Astrocyte (in vitro differentiated cells and primary cell): Measurements from ENCODE around the gene XYLT1. TPM values are rescaled to one million over a fixed set of nuclear protein-coding genes. Genes with fewer than 3 reads are reported as not detected.

Source experiments
- DNase-seq: peaks from one replicate; pipeline ENCODE4 v3.0.0-alpha.2; 2010; ENCODE audit warnings: low read depth
- FAIRE-seq: peaks from 2 replicates; lab custom pipeline; 2011; peaks lifted over from hg19 to GRCh38; lab: Jason Lieb, UNC
- H2AFZ ChIP-seq: 2 replicates; pipeline ENCODE4 v1.6.0; 2012; ENCODE audit warnings: low read depth, low read length, inconsistent platforms
- H3K27ac ChIP-seq: 2 replicates; pipeline ENCODE4 v1.5.1; 2011; ENCODE audit warnings: low read depth, low read length, inconsistent platforms
- H3K27me3 ChIP-seq: 2 replicates; pipeline ENCODE4 v1.6.0; 2011; ENCODE audit warnings: low read length, inconsistent platforms; ENCODE audit not compliant: insufficient read depth
- H3K36me3 ChIP-seq: 2 replicates; pipeline ENCODE4 v1.5.1; 2011; ENCODE audit warnings: low read length, inconsistent platforms; ENCODE audit not compliant: insufficient read depth
- H3K4me1 ChIP-seq: 2 replicates; pipeline ENCODE4 v1.5.1; 2011; ENCODE audit warnings: low read length, inconsistent platforms; ENCODE audit not compliant: insufficient read depth
- H3K4me2 ChIP-seq: 2 replicates; pipeline ENCODE4 v1.6.0; 2012; ENCODE audit warnings: low read length, inconsistent platforms
- H3K4me3 ChIP-seq: 2 replicates; pipeline ENCODE4 v1.5.1; 2011; ENCODE audit warnings: low read depth, mild to moderate bottlenecking, low read length, inconsistent platforms; ENCODE audit not compliant: insufficient read depth
- H3K79me2 ChIP-seq: 2 replicates; pipeline ENCODE4 v1.6.0; 2012; ENCODE audit warnings: mild to moderate bottlenecking, low read length, inconsistent platforms; ENCODE audit not compliant: insufficient read depth
- H3K9ac ChIP-seq: 2 replicates; pipeline ENCODE4 v1.6.0; 2012; ENCODE audit warnings: mild to moderate bottlenecking, low read length, inconsistent platforms
- H3K9me3 ChIP-seq: 2 replicates; pipeline ENCODE4 v1.5.1; 2012; ENCODE audit warnings: low read depth, mild to moderate bottlenecking, low read length, inconsistent platforms; ENCODE audit not compliant: insufficient read depth
- H4K20me1 ChIP-seq: 2 replicates; pipeline ENCODE4 v1.6.0; 2012; ENCODE audit warnings: low read length, inconsistent platforms; ENCODE audit not compliant: insufficient read depth
- H3K27ac Mint-ChIP-seq: one replicate; pipeline ENCODE4 v1.8.0; 2021; ENCODE audit warnings: mild to moderate bottlenecking, mixed read lengths; ENCODE audit not compliant: unreplicated experiment
- H3K27me3 Mint-ChIP-seq: one replicate; pipeline ENCODE4 v1.8.0; 2021; ENCODE audit warnings: low read depth, mixed read lengths; ENCODE audit not compliant: unreplicated experiment
- H3K36me3 Mint-ChIP-seq: one replicate; pipeline ENCODE4 v1.8.0; 2021; ENCODE audit warnings: low read depth, mixed read lengths; ENCODE audit not compliant: unreplicated experiment
- H3K4me1 Mint-ChIP-seq: one replicate; pipeline ENCODE4 v1.8.0; 2021; ENCODE audit warnings: low read depth, mixed read lengths; ENCODE audit not compliant: unreplicated experiment
- H3K4me3 Mint-ChIP-seq: one replicate; pipeline ENCODE4 v1.8.0; 2021; ENCODE audit warnings: mild to moderate bottlenecking, moderate library complexity, mixed read lengths; ENCODE audit not compliant: unreplicated experiment
- H3K9me3 Mint-ChIP-seq: one replicate; pipeline ENCODE4 v1.8.0; 2021; ENCODE audit warnings: mild to moderate bottlenecking, mixed read lengths; ENCODE audit not compliant: unreplicated experiment
- CTCF ChIP-seq: IDR thresholded peaks from 2 replicates; pipeline ENCODE4 v1.5.1; 2011; ENCODE audit warnings: low read depth, mild to moderate bottlenecking, inconsistent platforms, low read length, moderate library complexity; ENCODE audit not compliant: insufficient read depth
- EZH2 ChIP-seq: IDR thresholded peaks from 2 replicates; pipeline ENCODE4 v1.6.1; 2012; ENCODE audit warnings: mild to moderate bottlenecking, low read length, inconsistent platforms; ENCODE audit not compliant: insufficient read depth
- total RNA-seq: library from RNA; stranded (reverse); gene quantifications from 2 replicates; pipeline ENCODE4 v1.2.1, GENCODE V29; 2021

Gene XYLT1
- total RNA-seq, 1 donor from 2014 or later = 22.9 TPM

DNA sequence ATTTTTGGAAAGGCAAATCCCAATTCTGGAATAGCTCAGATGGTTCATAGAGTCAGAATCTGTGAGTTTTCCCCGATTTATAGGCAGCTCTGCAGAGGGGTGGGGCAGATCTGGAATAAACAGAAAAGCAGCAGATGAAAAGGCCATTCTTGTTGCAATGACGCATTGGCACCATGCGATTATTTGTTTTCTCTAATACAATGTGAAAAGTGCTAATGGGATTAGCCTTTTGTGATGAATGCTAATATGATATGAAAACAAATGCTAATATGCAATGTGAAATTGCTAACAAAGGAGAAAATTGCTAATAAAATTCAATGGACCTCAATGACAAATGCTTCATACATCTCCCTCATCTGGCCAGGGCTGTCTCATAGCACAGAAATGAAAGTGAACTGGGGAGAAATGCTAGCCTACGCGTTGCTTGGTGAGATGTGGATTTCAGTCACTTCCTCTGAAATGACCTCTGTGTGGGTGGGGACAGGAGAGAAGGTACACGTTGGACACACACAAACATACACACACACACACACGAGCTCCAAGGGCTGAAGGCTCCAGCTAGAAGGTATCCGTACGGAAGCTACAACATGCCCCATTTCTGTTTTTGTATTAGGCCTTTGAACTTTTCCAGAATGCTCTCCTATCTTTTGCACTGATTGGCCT lies 394.5 kb downstream of the XYLT1 start:
- no peak overlapping the region for H3K9ac ChIP-seq
- no peaks in the 10 kb centered on the region for H3K9me3 ChIP-seq
- H3K4me3 ChIP-seq = no peak overlapping the region
- Mint-ChIP-seq H3K27me3 (no peaks in the 10 kb centered on the region), H3K4me3 (no peak overlapping the region), H3K9me3 (peaks cover 3% of the 10 kb centered on the region), H3K36me3 (no peaks in the 10 kb centered on the region), H3K27ac (no peak overlapping the region), H3K4me1 (no peaks in the 10 kb centered on the region)
- H3K27ac ChIP-seq = no peak overlapping the region
- TF ChIP-seq CTCF (no peak), EZH2 (no peak)
- H3K4me2 ChIP-seq = no peak overlapping the region
- H3K27me3 ChIP-seq = no peaks in the 10 kb centered on the region
- H4K20me1 ChIP-seq = no peaks in the 10 kb centered on the region
- H3K36me3 ChIP-seq = no peaks in the 10 kb centered on the region
- no peak for FAIRE-seq
- no peaks in the 10 kb centered on the region for H3K79me2 ChIP-seq
- H2AFZ ChIP-seq = no peak overlapping the region
- H3K4me1 ChIP-seq = no peaks in the 10 kb centered on the region
- DNase-seq = no peak

- Histone ChIP-seq H3K79me2 (no peaks in the 10 kb centered on the region), H2AFZ (no peak overlapping the region), H3K4me2 (no peak overlapping the region), H3K27ac (no peak overlapping the region), H3K36me3 (no peaks in the 10 kb centered on the region), H3K9me3 (no peaks in the 10 kb centered on the region), H3K4me3 (no peak overlapping the region), H4K20me1 (no peaks in the 10 kb centered on the region), H3K27me3 (no peaks in the 10 kb centered on the region), H3K9ac (no peak overlapping the region), H3K4me1 (no peaks in the 10 kb centered on the region)
- FAIRE-seq (no peak), DNase-seq (peak; percentile 33)
- TF ChIP-seq CTCF (no peak), EZH2 (no peak)
- no peaks in the 10 kb centered on the region for H3K9me3 Mint-ChIP-seq
- no peaks in the 10 kb centered on the region for H3K36me3 Mint-ChIP-seq
- no peak overlapping the region for H3K27ac Mint-ChIP-seq
- peaks cover 12% of the 10 kb centered on the region for H3K27me3 Mint-ChIP-seq
- no peaks in the 10 kb centered on the region for H3K4me1 Mint-ChIP-seq
- H3K4me3 Mint-ChIP-seq = no peak overlapping the region
These were observed 398.7 kb downstream of the XYLT1 start for GRCh38 chr16:17072104-17072503.

GRCh38 chr16:17070882-17071592 lies 399.7 kb downstream of the XYLT1 start:
- H3K27me3 ChIP-seq = no peaks in the 10 kb centered on the region
- H3K27ac ChIP-seq = no peak overlapping the region
- no peak overlapping the region for H3K4me3 Mint-ChIP-seq
- no peaks in the 10 kb centered on the region for H3K4me1 ChIP-seq
- no peak overlapping the region for H2AFZ ChIP-seq
- H3K36me3 ChIP-seq = no peaks in the 10 kb centered on the region
- H3K27ac Mint-ChIP-seq = no peak overlapping the region
- no peak overlapping the region for H3K9ac ChIP-seq
- H3K9me3 ChIP-seq = no peaks in the 10 kb centered on the region
- no peaks in the 10 kb centered on the region for H3K9me3 Mint-ChIP-seq
- TF ChIP-seq EZH2 (no peak), CTCF (no peak)
- H3K4me1 Mint-ChIP-seq = no peaks in the 10 kb centered on the region
- peaks cover 12% of the 10 kb centered on the region for H3K27me3 Mint-ChIP-seq
- H4K20me1 ChIP-seq = no peaks in the 10 kb centered on the region
- DNase-seq = peak; percentile 20
- no peak overlapping the region for H3K4me3 ChIP-seq
- H3K79me2 ChIP-seq = no peaks in the 10 kb centered on the region
- H3K4me2 ChIP-seq = peak overlapping the region; percentile 1
- no peaks in the 10 kb centered on the region for H3K36me3 Mint-ChIP-seq
- FAIRE-seq = no peak
